ENCODE data around the gene FBXO24.
"Not testable (repeated sequence)": the region's sequence is repeated elsewhere in the genome, so short reads cannot be mapped to it uniquely, and the experiment has no call there.

The FBXO24 gene

GRCh38 chr7:100561491-100562194 is 24.5 kb upstream of the FBXO24 start:
- no peak for DNase-seq (ENCODE audit: low spot score)

GRCh38 chr7:100562195-100563099 is 23.7 kb upstream of the FBXO24 start:
- no peak for DNase-seq (ENCODE audit: low spot score)

- no peak for DNase-seq (ENCODE audit: low spot score)
These were observed 23.0 kb upstream of the FBXO24 start for GRCh38 chr7:100563100-100563564.

GRCh38 chr7:100563809-100564400 is 22.2 kb upstream of the FBXO24 start:
- DNase-seq (ENCODE audit: low spot score), result peak; percentile 85

GRCh38 chr7:100564405-100564804 is 21.7 kb upstream of the FBXO24 start:
- DNase-seq (ENCODE audit: low spot score), result not testable (repeated sequence)

- DNase-seq (ENCODE audit: low spot score), result no peak
These were observed 21.0 kb upstream of the FBXO24 start for GRCh38 chr7:100565133-100565571.

GRCh38 chr7:100566018-100566531 is 20.1 kb upstream of the FBXO24 start:
- DNase-seq (ENCODE audit: low spot score), result no peak

- no peak for DNase-seq (ENCODE audit: low spot score)
These were observed 18.9 kb upstream of the FBXO24 start for GRCh38 chr7:100567031-100567730.

- DNase-seq (ENCODE audit: low spot score), result peak; percentile 45
These were observed 18.4 kb upstream of the FBXO24 start for GRCh38 chr7:100567751-100568175.

GRCh38 chr7:100568176-100568895 is 17.8 kb upstream of the FBXO24 start:
- DNase-seq (ENCODE audit: low spot score), result peak; percentile 48

GRCh38 chr7:100568896-100569844 is 17.0 kb upstream of the FBXO24 start:
- peak; percentile 91 for DNase-seq (ENCODE audit: low spot score)

GRCh38 chr7:100570954-100571828 is 14.9 kb upstream of the FBXO24 start:
- peak; percentile 54 for DNase-seq (ENCODE audit: low spot score)

- peak; percentile 47 for DNase-seq (ENCODE audit: low spot score)
These were observed 14.4 kb upstream of the FBXO24 start for GRCh38 chr7:100571829-100572116.

GRCh38 chr7:100572281-100572948 is 13.7 kb upstream of the FBXO24 start:
- peak; percentile 47 for DNase-seq (ENCODE audit: low spot score)

- peak; percentile 43 for DNase-seq (ENCODE audit: low spot score)
These were observed 13.0 kb upstream of the FBXO24 start for GRCh38 chr7:100572949-100573675.

GRCh38 chr7:100573691-100574361 is 12.3 kb upstream of the FBXO24 start, which contains the start of gene SAP25:
SAP25 (minus strand) TSS chr7:100573900; CDS start chr7:100573742, 158 bp downstream.
- peak; percentile 47 for DNase-seq (ENCODE audit: low spot score)
